Effector CD4-positive, alpha-beta T cell (primary cell): ENCODE data around the gene BMPER.

Experiments used
- DNase-seq: peaks from one replicate; pipeline ENCODE4 v3.0.0-alpha.2; 2020

Gene BMPER

GRCh38 chr7:34036051-34036920 is 130.9 kb downstream of the BMPER start:
- no peak for DNase-seq

GRCh38 chr7:34036972-34037792 is 131.8 kb downstream of the BMPER start:
- no peak for DNase-seq

DNA sequence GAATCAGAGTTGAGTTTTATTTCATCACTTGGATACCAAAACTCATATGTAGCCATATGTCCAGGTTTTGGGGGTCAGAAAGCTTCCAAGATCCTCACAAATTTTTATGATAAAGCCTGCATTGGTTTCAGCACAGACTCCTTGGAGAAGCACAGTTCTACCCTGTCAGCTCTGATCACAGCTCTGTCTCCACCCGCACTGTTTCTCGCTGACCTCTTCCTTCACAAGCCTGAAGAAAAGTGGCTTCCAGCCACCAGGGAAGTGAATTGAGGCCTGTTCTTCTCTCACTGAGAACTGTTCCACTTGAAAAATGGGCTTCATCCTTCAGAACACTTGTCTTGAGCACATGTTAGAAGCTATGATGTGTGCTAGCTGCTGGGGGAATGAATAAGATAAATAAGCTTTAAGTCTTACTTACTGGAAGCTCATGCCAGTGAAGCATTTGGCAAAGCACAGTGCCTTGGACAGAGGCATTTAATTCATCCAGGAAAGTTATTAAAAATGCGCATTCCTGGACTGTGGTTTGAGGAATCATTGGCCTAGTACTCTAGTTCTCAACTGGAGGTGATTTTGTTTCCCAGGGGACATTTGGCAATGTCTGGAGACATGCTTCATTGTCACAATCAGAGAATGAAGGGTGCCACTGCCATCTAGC is 133.6 kb downstream of the BMPER start:
- no peak for DNase-seq

- no peak for DNase-seq
Measured at GRCh38 chr7:34041707-34042106, 136.4 kb downstream of the BMPER start.

DNA sequence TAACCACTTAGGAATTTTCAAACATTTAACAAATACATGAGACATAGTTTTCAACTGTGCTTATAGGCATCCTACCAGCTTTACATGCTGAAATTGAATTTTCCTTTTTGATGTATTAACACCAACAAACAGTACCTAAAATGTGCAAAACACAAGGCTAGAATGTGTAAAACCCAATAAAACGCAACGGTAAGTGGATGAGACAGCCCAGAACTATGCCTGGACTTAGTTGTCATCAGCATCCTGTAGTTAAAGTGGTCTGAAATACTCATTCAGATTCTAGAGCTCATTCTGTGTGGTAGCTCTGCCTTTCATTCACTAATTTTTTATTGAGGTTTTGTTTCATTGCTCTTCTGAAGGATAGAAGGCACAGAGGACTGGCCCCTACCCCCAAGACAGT is 137.1 kb downstream of the BMPER start:
- DNase-seq: no peak

DNA sequence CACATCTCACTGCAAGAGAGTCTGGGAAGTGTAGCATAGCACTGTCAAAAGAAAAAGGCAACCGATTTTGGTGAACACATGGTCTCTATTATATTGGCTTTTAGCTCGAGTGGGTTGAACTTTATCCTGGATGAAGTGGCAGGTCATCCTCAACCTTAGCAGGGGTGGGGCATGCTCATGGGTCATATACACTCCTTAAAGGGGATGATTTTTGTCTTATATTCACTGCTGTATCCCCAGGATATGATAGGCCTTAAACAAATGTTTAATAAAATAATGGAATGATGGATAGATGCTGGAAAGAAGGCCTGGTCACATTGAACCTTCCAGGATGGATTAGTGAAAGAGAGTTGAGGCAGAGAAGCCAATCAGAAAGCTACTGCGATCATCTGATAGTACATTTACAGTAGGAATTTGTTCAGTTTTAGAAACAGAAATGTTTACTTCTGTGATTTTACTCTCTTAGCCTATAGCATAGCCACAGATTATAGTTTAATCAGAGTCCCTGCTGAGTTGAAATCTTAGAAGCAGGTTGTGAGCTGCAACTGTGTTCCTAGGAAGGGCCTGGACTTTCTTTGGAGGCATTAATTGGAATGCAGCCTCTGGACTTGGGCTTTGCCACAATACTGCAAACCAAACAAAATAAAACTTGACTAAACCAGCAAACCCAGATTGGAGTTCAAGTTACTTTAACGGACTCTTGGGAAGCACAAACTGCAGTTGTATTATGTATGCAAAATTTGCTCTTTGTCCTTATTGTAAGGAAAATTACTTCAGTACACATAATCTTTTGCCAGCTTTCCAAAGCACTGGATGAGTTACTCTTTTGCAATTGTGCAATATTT is 138.3 kb downstream of the BMPER start:
- DNase-seq: no peak

DNA sequence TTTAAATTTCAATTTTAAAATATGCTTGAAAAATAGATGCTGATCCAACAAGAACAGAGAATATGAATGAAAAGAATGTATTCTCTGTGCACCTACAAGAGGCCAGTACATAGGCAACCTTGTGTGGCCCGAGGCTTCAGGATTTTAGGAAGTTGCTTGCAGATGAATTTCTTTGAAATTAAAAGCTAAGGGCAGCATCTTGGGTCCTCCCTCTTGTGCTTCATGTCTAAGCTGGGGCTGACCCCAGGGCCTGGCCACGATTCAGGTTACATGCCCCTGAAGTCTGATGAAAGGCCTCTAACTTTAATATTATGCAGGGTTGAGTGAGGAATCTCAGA is 138.9 kb downstream of the BMPER start:
- DNase-seq: no peak

DNA sequence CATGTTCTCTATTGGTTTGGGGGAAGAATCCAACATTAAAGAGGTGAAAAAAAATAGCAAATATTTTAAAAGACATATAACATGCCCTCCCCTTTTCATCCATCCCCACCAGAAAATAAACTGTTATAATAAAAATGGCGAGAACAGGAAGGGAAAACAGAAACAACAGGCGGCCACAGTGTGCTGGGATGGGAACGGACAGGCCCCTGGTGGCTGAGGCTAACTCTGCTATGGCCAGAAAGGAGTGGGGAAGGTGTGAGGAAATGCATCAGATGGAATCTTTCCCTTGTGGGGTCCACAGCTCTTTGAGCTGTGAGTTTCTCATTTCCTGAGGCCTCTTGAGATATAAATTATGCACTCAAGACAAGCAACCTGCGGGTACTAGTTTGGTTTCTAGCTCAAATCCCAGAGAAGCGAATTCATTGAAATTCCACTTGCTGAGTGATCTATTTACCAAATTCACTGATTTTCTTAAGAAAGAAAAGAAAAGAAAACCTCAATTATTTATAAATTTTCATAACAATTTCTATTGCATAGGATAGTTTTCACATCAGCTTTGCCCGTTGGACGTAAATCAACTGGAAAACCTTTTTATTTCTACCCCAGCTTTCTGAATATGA is 139.5 kb downstream of the BMPER start:
- no peak for DNase-seq

GRCh38 chr7:34048445-34048844 is 143.1 kb downstream of the BMPER start:
- no peak for DNase-seq

DNA sequence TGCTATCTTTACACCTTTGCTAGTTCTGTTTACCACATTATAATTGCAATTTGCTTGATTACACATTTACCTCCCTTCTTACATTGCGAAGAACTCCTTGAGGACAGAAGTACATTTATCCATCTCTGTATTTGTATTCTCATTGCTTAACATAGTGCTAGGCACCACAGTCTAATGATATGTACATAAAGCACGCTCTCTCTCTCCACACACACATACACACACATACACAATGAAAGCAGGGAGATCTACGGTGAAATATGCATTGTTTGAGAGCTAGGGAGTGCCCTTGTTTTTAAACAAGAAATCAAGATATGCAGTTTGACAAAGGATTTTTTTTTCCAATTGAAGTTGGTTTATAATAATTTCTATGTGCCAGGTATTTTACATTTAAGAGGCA is 148.7 kb downstream of the BMPER start:
- no peak for DNase-seq

- DNase-seq: no peak
Measured at GRCh38 chr7:34057136-34057535, 151.8 kb downstream of the BMPER start.

DNA sequence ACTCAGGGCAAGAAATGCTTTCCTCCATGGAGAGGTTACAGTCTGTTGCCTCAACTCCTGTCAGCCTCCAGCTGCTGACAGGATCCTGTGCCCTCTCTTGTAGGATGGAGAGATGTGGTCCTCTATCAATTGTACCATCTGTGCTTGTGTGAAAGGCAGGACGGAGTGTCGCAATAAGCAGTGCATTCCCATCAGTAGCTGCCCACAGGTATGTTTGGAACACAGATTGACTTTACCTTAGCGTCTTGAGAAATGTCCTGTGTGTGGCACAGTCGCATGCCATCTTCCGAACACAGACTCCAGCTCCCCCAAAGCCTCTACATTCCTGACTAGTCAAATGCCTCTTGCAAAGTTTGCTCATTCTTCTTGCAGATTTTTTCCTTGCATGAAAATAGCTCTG is 152.6 kb downstream of the BMPER start:
- DNase-seq: no peak

DNA sequence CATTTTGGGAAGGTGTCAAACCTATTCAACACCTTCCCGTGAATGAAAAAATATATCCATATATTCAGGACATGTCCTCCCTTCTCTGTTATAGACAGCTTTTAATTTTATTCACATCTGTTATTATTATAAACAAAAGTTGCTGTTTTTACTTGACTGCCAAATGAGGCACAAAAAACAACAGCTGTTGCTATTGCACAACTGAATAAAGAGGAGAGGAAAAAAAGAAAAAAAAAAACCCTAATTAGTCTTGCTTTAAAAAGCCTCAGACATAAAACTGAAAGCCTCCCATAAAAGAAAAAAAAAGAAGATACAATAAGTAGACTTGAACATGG is 153.4 kb downstream of the BMPER start:
- no peak for DNase-seq

- no peak for DNase-seq
Measured at GRCh38 chr7:34059136-34059828, 153.9 kb downstream of the BMPER start.

- DNase-seq: no peak
Measured at GRCh38 chr7:34060196-34060947, 155.0 kb downstream of the BMPER start.

DNA sequence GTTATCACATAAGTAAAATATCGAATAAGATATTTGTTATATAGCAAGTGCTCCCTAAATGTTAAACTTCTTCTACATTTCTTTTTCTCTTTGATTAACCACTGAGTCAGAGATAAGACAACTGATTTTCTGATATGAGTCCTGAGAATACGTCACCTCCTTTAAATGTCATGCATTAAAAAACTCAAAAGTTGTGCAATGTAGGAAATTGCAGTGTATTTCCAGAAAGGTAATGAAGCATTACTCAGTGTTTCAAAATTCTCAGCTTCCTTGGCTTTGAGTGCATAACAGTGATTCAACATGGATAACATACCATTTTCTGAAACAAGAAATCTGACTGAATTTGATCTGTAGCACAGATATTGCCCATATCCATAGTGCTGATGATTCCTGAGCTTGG is 155.8 kb downstream of the BMPER start:
- DNase-seq: no peak

GRCh38 chr7:34062341-34062740 is 157.0 kb downstream of the BMPER start:
- no peak for DNase-seq

- no peak for DNase-seq
Measured at GRCh38 chr7:34062826-34063225, 157.5 kb downstream of the BMPER start.

- DNase-seq: no peak
Measured at GRCh38 chr7:34064519-34065158, 159.3 kb downstream of the BMPER start.

DNA sequence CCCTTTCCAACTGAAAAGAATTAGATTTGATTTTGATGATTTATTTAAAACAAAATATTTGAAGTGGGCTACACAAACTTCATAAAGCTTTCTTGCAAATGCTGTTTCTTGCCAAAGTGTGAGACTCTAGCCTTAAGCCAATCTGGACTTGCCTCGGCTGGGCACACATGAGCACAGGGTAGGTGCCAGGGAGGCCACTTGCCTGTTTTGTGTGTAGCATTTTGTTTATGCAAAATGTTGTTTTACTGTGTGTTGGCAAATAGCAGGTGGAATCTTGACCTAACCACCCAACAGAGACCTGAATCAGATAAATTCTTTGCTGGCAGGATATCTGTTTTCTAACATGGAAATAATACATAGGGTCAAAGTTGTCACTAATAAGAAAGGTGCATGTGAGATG is 161.1 kb downstream of the BMPER start:
- DNase-seq: no peak
